GM20000 (cell line): Measurements from ENCODE around the gene MCM8.

Experiments used
- DNase-seq: peaks from one replicate; pipeline ENCODE4 v3.0.0; 2012; ENCODE audit warnings: low spot score
- CTCF ChIP-seq: IDR thresholded peaks from 2 replicates; pipeline ENCODE4 v1.5.1; 2012; ENCODE audit warnings: mild to moderate bottlenecking, control low read depth; ENCODE audit errors: extremely low read depth, missing control alignments

MCM8 gene

DNA sequence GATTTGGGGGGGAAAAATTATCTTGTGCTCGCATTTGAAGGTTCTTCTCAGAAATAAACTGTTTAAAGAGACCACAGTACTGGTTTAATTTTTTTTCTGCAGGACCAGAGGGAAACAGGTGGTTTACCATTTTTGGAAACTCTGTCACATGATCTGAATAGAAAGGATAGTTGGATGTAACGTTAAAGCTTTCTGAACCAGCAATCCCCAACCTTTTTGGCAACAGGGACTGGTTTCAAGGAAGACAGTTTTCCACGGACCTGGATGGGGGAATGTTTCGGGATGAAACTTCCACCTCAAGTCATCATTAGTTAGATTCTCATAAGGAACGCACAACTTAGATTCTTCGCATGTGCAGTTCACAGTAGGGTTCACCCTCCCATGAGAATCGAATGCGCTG is 50.4 kb downstream of the MCM8 start:
- no peak for DNase-seq
- TF ChIP-seq CTCF: no peak

- TF ChIP-seq CTCF: no peak
- DNase-seq: no peak
Observed at GRCh38 chr20:6006603-6006949, 56.1 kb downstream of the MCM8 start.

- TF ChIP-seq CTCF: no peak
- DNase-seq: no peak
Observed at GRCh38 chr20:6007094-6007528, 56.7 kb downstream of the MCM8 start.

GRCh38 chr20:6007529-6008103 is 57.2 kb downstream of the MCM8 start:
- no peak for TF ChIP-seq CTCF
- DNase-seq: no peak

DNA sequence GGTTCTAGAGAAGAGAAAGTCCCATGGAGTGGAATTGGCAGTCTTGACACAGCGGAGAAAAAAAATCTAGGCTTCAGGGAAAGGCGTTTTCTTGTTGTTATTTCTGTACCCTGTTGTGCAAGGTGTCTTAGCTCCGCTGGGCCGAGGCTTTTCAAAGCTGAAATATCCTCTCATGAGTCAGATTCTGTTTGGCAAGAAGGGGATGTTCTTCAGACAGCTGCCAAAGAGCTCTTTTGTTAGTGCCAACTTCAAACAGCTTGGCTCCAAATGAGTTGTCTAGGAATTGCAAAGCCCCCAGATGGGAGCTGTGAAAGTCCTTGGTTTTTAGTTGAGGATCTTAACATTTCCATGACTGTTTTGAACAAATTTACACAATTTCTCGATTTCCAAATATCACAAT is 57.8 kb downstream of the MCM8 start:
- no peak for TF ChIP-seq CTCF
- DNase-seq: no peak

GRCh38 chr20:6012179-6012578 is 61.7 kb downstream of the MCM8 start:
- no peak for TF ChIP-seq CTCF
- DNase-seq: no peak

GRCh38 chr20:6014017-6014416 is 63.6 kb downstream of the MCM8 start:
- DNase-seq: no peak
- TF ChIP-seq CTCF: no peak
